Measurements from ENCODE around the gene SHC2. TPM values are rescaled to one million over a fixed set of nuclear protein-coding genes. Genes with fewer than 3 reads are reported as not detected.

The SHC2 gene, protein sequence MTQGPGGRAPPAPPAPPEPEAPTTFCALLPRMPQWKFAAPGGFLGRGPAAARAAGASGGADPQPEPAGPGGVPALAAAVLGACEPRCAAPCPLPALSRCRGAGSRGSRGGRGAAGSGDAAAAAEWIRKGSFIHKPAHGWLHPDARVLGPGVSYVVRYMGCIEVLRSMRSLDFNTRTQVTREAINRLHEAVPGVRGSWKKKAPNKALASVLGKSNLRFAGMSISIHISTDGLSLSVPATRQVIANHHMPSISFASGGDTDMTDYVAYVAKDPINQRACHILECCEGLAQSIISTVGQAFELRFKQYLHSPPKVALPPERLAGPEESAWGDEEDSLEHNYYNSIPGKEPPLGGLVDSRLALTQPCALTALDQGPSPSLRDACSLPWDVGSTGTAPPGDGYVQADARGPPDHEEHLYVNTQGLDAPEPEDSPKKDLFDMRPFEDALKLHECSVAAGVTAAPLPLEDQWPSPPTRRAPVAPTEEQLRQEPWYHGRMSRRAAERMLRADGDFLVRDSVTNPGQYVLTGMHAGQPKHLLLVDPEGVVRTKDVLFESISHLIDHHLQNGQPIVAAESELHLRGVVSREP
- total RNA-seq (4.2 and 7.5 TPM in 2 replicates), polyA plus RNA-seq (11.8 and 16.8 TPM in 2 replicates), polyA minus RNA-seq (8.2 and 9.6 TPM in 2 replicates), Bru-seq, nascent RNA (percentile 29 among the genes with signal in this experiment), BruChase-seq, experiment 1, labeled RNA remaining after a 6-hour chase (percentile 39 among the genes with signal in this experiment), BruChase-seq, experiment 2, labeled RNA remaining after a 2-hour chase (percentile 41 among the genes with signal in this experiment)
- polyA plus RNA-seq (2011; cell fraction: cytosol; rRNA removed) = 2.1 and 5.3 TPM in 2 replicates
- polyA plus RNA-seq (2011; cell fraction: nucleus; rRNA removed) = 28.4 and 54.0 TPM in 2 replicates
- 10.5 and 26.0 TPM in 2 replicates for polyA plus RNA-seq (2012)
- polyA minus RNA-seq (2011; cell fraction: cytosol; rRNA and poly(A)+ RNA removed) = not detected
- polyA minus RNA-seq (2011; cell fraction: nucleus; rRNA and poly(A)+ RNA removed) = 3.1 and 6.7 TPM in 2 replicates
- long read RNA-seq, partial matches to known transcripts = 0 of 4 reads
- long read RNA-seq, other reads (novel, unspliced or antisense) = 1 of 4 reads

DNA sequence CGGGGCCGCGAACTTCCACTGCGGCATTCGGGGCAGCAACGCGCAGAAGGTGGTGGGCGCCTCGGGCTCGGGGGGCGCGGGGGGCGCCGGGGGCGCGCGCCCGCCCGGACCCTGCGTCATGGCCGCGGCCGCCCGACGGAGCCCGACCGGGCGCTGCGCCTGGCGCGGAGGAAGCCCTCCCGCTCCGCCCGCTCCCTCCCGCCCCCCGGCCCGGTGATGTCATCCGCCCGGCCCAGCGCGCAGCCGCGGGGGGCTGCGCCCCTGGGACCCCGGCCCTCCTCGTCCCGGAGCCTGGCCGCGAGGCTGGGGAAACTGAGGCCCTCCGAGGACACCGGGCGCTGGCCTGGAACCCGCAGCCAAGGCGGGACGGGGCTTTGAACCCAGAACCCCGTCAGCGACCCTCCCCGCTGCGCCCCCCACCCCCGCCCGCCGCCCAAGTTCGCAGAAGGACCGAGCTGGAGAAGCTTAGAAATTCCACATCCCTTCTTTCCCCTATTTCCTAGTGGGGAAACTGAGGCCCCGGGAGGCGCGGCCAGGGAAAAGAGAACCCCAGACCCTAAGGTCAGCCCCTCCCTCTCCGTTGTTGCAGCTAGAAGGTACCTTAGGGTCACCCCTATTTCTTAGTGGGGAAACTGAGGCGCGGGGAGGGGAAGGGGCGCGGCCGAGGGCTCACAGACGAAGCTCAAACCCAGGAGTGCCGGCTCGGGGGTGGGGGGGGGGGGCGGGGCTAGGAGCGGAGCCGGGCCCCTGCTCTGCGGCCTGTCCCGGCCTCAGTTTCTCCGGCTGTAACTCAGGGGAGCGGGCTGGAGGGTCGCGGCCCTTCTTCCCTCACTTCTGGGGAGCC, at the start of gene SHC2:
Gene SHC2 (minus strand): TSS at position 157 of the 844 bp plus-strand sequence. CDS start 37 bp downstream, at position 120.
- no peaks in the 10 kb centered on the region for H3K4me1 ChIP-seq (ENCODE audit: control insufficient read depth, extremely low read depth, insufficient read depth, low read length)
- intact Hi-C loops (cut with micrococcal nuclease) = no loop called here
- peak within 1 kb of the TSS in 2 of 3 experiments; percentile 33 to 41 for H3K4me3 ChIP-seq (replicated peaks in 1 of 3; ENCODE audit: insufficient read depth in 1 of 3, low read depth in 1 of 3, low read length in 3 of 3)
- no peaks in the 10 kb centered on the region for H3K9me3 ChIP-seq (replicated peaks; ENCODE audit: control insufficient read depth, insufficient read depth, low read length)
- TF ChIP-seq, protein P1, sequence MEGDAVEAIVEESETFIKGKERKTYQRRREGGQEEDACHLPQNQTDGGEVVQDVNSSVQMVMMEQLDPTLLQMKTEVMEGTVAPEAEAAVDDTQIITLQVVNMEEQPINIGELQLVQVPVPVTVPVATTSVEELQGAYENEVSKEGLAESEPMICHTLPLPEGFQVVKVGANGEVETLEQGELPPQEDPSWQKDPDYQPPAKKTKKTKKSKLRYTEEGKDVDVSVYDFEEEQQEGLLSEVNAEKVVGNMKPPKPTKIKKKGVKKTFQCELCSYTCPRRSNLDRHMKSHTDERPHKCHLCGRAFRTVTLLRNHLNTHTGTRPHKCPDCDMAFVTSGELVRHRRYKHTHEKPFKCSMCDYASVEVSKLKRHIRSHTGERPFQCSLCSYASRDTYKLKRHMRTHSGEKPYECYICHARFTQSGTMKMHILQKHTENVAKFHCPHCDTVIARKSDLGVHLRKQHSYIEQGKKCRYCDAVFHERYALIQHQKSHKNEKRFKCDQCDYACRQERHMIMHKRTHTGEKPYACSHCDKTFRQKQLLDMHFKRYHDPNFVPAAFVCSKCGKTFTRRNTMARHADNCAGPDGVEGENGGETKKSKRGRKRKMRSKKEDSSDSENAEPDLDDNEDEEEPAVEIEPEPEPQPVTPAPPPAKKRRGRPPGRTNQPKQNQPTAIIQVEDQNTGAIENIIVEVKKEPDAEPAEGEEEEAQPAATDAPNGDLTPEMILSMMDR (IDR thresholded peaks at IDR 0.05; ENCODE audit: extremely low read depth in 1 of 2, insufficient read depth in 1 of 2, low read depth in 1 of 2, low read length in 2 of 2) = no peak
- TF ChIP-seq EZH2 (IDR thresholded peaks at IDR 0.05; ENCODE audit: borderline replicate concordance, low read depth, low read length, severe bottlenecking) = peak; percentile 13
- H3K9me1 ChIP-seq (replicated peaks; ENCODE audit: control insufficient read depth, extremely low read depth, insufficient read depth, low read length) = no peaks in the 10 kb centered on the region
- H4K20me1 ChIP-seq (replicated peaks; ENCODE audit: control insufficient read depth, extremely low read depth, insufficient read depth, low read length) = no peaks in the 10 kb centered on the region
- no peaks in the 10 kb centered on the region for H3K36me3 ChIP-seq (ENCODE audit: control insufficient read depth in 2 of 2, extremely low read depth in 1 of 2, insufficient read depth in 2 of 2, low read length in 2 of 2)
- no peak for FAIRE-seq
- no peak within 1 kb of the TSS for H3K27ac ChIP-seq (ENCODE audit: insufficient read depth, low read depth, low read length)
- ChIA-PET CTCF (interaction anchor here (0.8 kb wide), 1 partner anchor 19 kb away, joined by 3 read pairs; no protein-coding TSS in a partner anchor), POLR2A (no interaction called here)
- H3K27me3 ChIP-seq (ENCODE audit: control insufficient read depth in 2 of 2, insufficient read depth in 2 of 2, low read length in 2 of 2) = peaks cover 5 to 18% of the 10 kb centered on the region in 2 experiments
- BruUV-seq (replicated peaks) = no TSS peak
- H3K9ac ChIP-seq (replicated peaks; ENCODE audit: extremely low read depth, insufficient read depth, low read length) = peak within 1 kb of the TSS; percentile 19
- H2AFZ ChIP-seq (ENCODE audit: low read depth, low read length) = peak within 1 kb of the TSS; percentile 27
- no peaks in the 10 kb centered on the region for H3K79me2 ChIP-seq (ENCODE audit: control insufficient read depth, insufficient read depth, low read length)
- dilution Hi-C loops (cut with MboI; ENCODE audit: extremely low pct_ligation_motif_present, low sequenced_read_pairs) = no loop called here
- H3K4me2 ChIP-seq (ENCODE audit: insufficient read depth, low read length) = peak within 1 kb of the TSS; percentile 50
- DNase-seq (ENCODE audit: low read depth, low spot score) = no peak

All from endothelial cell of umbilical vein (primary cell).